A549 (cell line): ENCODE measurements around the gene POLE2. TPM values are rescaled to one million over a fixed set of nuclear protein-coding genes. Genes with fewer than 3 reads are reported as not detected.
A peak's percentile ranks its signal among the peaks of the same experiment; 100 is the strongest.
"Not testable (repeated sequence)": the region's sequence is repeated elsewhere in the genome, so short reads cannot be mapped to it uniquely, and the experiment has no call there.

Source experiments
- ATAC-seq, 2 experiments: fragments of 200-7000 bp in 1 of 2; fragments of >200 bp in 1 of 2; cut with Nextera tagmentation in 1 of 2; cut with Tn5 transposase in 1 of 2; 3 replicates each; pipeline versions ENCODE4 v1.8.0 to v1.9.1; 2018 to 2020; ENCODE audit warnings: mild to moderate bottlenecking in 1 of 2, moderate library complexity in 1 of 2
- CTCF ChIA-PET: fragments of 300-600 bp; sonication (Branson Sonifier 250); formaldehyde crosslinking; extraction: SDS; loops from one replicate; lab custom pipeline; 2021; ENCODE audit warnings: antibody characterized with exemption, inconsistent platforms; lab: Yijun Ruan, JAX
- POLR2A ChIA-PET: fragments of 350-600 bp; formaldehyde crosslinking; extraction: SDS; loops from one replicate; lab custom pipeline; 2021; ENCODE audit warnings: antibody characterized with exemption, inconsistent platforms; lab: Yijun Ruan, JAX
- DNase-seq, 2 experiments: peaks; one replicate each; pipeline versions ENCODE4 v3.0.0 to v3.0.0-alpha.2; 2011 to 2016; ENCODE audit warnings: low read depth in 1 of 2, low spot score in 1 of 2
- FAIRE-seq: peaks from 2 replicates; lab custom pipeline; 2011; peaks lifted over from hg19 to GRCh38; lab: Jason Lieb, UNC
- H3K27ac ChIP-seq, 2 experiments: fragments of >200 bp; sonication (Bioruptor Twin); formaldehyde crosslinking; 3 replicates each; pipeline ENCODE4 v1.5.1; 2016 to 2017
- H3K4me1 ChIP-seq: fragments of >200 bp; sonication (Bioruptor Twin); formaldehyde crosslinking; 3 replicates; pipeline ENCODE4 v1.6.1; 2016
- H3K4me2 ChIP-seq: fragments of >200 bp; sonication (Bioruptor Twin); formaldehyde crosslinking; 3 replicates; pipeline ENCODE4 v1.6.1; 2016
- H3K4me3 ChIP-seq: fragments of >200 bp; sonication (Bioruptor Twin); formaldehyde crosslinking; 3 replicates; pipeline ENCODE4 v1.5.1; 2016
- H3K9me3 ChIP-seq: fragments of >200 bp; sonication (Bioruptor Twin); formaldehyde crosslinking; 3 replicates; pipeline ENCODE4 v1.6.1; 2016
- BCL3 ChIP-seq: fragments of >200 bp; sonication (Bioruptor Twin); formaldehyde crosslinking; IDR thresholded peaks from 3 replicates; pipeline ENCODE4 v1.6.1; 2016
- BHLHE40 ChIP-seq: IDR thresholded peaks from 2 replicates; pipeline ENCODE4 v1.6.1; 2012; ENCODE audit warnings: low read depth, low read length, inconsistent platforms
- CBX2 ChIP-seq: fragments of 200-600 bp; sonication (generic); IDR thresholded peaks from 2 replicates; pipeline ENCODE4 v1.6.1; 2016; ENCODE audit warnings: low read depth, mild to moderate bottlenecking, borderline replicate concordance
- CHD2 ChIP-seq: fragments of 150-350 bp; IDR thresholded peaks from 2 replicates; pipeline ENCODE4 v1.6.1; 2014; ENCODE audit warnings: low read length; ENCODE audit not compliant: partially characterized antibody
- CHD4 ChIP-seq: fragments of 200-600 bp; sonication (generic); IDR thresholded peaks from 2 replicates; pipeline ENCODE4 v1.6.1; 2016; ENCODE audit warnings: antibody characterized with exemption, mild to moderate bottlenecking, borderline replicate concordance
- EP300 ChIP-seq, 2 experiments: fragments of >200 bp; sonication (Bioruptor Twin); formaldehyde crosslinking; IDR thresholded peaks; 2 replicates in 1 of 2; 3 replicates in 1 of 2; pipeline ENCODE4 v1.6.1; 2016 to 2017
- ESRRA ChIP-seq: fragments of 150-350 bp; IDR thresholded peaks from 2 replicates; pipeline ENCODE4 v1.6.1; 2014; ENCODE audit warnings: mild to moderate bottlenecking, low read length, borderline replicate concordance
- FOXS1 ChIP-seq: fragments of 250-450 bp; sonication (Bioruptor Pico); IDR thresholded peaks from 2 replicates; pipeline ENCODE4 v1.5.0; 2020; ENCODE audit warnings: mild to moderate bottlenecking, moderate library complexity
- GATA3 ChIP-seq: IDR thresholded peaks from 2 replicates; pipeline ENCODE4 v1.6.1; 2012; ENCODE audit warnings: borderline replicate concordance
- HOXB13 ChIP-seq: fragments of 250-450 bp; sonication (Bioruptor Pico); IDR thresholded peaks from 2 replicates; pipeline ENCODE4 v1.5.0; 2020; ENCODE audit warnings: low read depth, mild to moderate bottlenecking, moderate library complexity
- HOXB5 ChIP-seq: fragments of 250-450 bp; sonication (Bioruptor Pico); IDR thresholded peaks from 2 replicates; pipeline ENCODE4 v1.5.0; 2020; ENCODE audit warnings: mild to moderate bottlenecking, moderate library complexity
- JUNB ChIP-seq: fragments of >200 bp; sonication (Bioruptor Twin); formaldehyde crosslinking; IDR thresholded peaks from 2 replicates; pipeline ENCODE4 v1.6.1; 2016
- MAFK ChIP-seq: fragments of 450-650 bp; IDR thresholded peaks from 2 replicates; pipeline ENCODE4 v1.6.1; 2014; ENCODE audit not compliant: partially characterized antibody
- MYC ChIP-seq: IDR thresholded peaks from 2 replicates; pipeline ENCODE4 v1.6.1; 2012; ENCODE audit warnings: mild to moderate bottlenecking, inconsistent platforms, low read length, improper control_type of control experiment, borderline replicate concordance
- NR3C1 ChIP-seq: fragments of >200 bp; sonication (Bioruptor Twin); formaldehyde crosslinking; IDR thresholded peaks from 3 replicates; pipeline ENCODE4 v1.6.1; 2017
- PHF8 ChIP-seq: fragments of 200-600 bp; sonication (generic); IDR thresholded peaks from 2 replicates; pipeline ENCODE4 v1.6.1; 2016; ENCODE audit warnings: low read depth, mild to moderate bottlenecking, antibody characterized with exemption, moderate library complexity, borderline replicate concordance
- POLR2AphosphoS2 ChIP-seq: conservative IDR thresholded peaks from 2 replicates; pipeline ENCODE4 v1.6.1; 2012; ENCODE audit warnings: low read length, improper control_type of control experiment, inconsistent platforms
- RNF2 ChIP-seq: fragments of 200-600 bp; sonication (generic); IDR thresholded peaks from 2 replicates; pipeline ENCODE4 v1.6.1; 2016; ENCODE audit warnings: low read depth, mild to moderate bottlenecking, antibody characterized with exemption, moderate library complexity, borderline replicate concordance
- ZNF302 ChIP-seq: fragments of 250-450 bp; sonication (Bioruptor Pico); IDR thresholded peaks from 2 replicates; pipeline ENCODE4 v1.9.0; 2021; ENCODE audit warnings: inconsistent platforms, mild to moderate bottlenecking, moderate library complexity
- WGBS: methylation state at CpG from one replicate; pipeline ENCODE4 v1.1.6; 2017; ENCODE audit errors: missing lambda C conversion rate; 5-methylcytosine and 5-hydroxymethylcytosine counted together
- polyA plus RNA-seq, 4 experiments: library from polyadenylated mRNA; depleted of rRNA in 3 of 4; stranded (reverse); fragments of >200 nt; fragmentation: RNase III in 1 of 4; extraction: RNeasy Plus Mini Kit Qiagen cat#74134 plus additional on column Dnase treatment in 1 of 4; gene quantifications; 2 replicates in 3 of 4; 3 replicates in 1 of 4; pipeline ENCODE4 v1.2.3, GENCODE V29; 2011 to 2017
- TF ChIP-seq, protein P1 (sequence below): fragments of >200 bp; sonication (Bioruptor Twin); formaldehyde crosslinking; IDR thresholded peaks from 3 replicates; pipeline ENCODE4 v1.5.1; 2016

POLE2 gene
- polyA plus RNA-seq, 2 of the 4 experiments (the other 2 are of a cell fraction) = 20.2 to 28.1 TPM

- no peak overlapping the region for H3K4me3 ChIP-seq
- ChIA-PET POLR2A (no interaction called here), CTCF (interaction anchor here (0.9 kb wide), 1 partner anchor 30 kb away, joined by 3 read pairs; no protein-coding TSS in a partner anchor)
- DNase-seq = no peak
- 33% methylated on average over 4 of the region's 4 CpGs for WGBS
- no peak for FAIRE-seq
- H3K4me1 ChIP-seq = no peaks in the 10 kb centered on the region
- TF ChIP-seq RNF2 = no peak
- no peak for TF ChIP-seq POLR2AphosphoS2
- no peak for TF ChIP-seq ZNF302 (CRISPR knock-in tag)
- TF ChIP-seq CHD4 = no peak
- TF ChIP-seq HOXB13 (CRISPR knock-in tag) = no peak
- TF ChIP-seq ESRRA = no peak
- TF ChIP-seq GATA3 = no peak
- TF ChIP-seq EP300 (IDR thresholded peaks at IDR 0.05) = no peak
- TF ChIP-seq MAFK = no peak
- TF ChIP-seq NR3C1 = no peak
- no peak for TF ChIP-seq FOXS1 (CRISPR knock-in tag)
- TF ChIP-seq, protein P1, sequence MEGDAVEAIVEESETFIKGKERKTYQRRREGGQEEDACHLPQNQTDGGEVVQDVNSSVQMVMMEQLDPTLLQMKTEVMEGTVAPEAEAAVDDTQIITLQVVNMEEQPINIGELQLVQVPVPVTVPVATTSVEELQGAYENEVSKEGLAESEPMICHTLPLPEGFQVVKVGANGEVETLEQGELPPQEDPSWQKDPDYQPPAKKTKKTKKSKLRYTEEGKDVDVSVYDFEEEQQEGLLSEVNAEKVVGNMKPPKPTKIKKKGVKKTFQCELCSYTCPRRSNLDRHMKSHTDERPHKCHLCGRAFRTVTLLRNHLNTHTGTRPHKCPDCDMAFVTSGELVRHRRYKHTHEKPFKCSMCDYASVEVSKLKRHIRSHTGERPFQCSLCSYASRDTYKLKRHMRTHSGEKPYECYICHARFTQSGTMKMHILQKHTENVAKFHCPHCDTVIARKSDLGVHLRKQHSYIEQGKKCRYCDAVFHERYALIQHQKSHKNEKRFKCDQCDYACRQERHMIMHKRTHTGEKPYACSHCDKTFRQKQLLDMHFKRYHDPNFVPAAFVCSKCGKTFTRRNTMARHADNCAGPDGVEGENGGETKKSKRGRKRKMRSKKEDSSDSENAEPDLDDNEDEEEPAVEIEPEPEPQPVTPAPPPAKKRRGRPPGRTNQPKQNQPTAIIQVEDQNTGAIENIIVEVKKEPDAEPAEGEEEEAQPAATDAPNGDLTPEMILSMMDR = no peak
- no peak for TF ChIP-seq BHLHE40
- no peak for TF ChIP-seq PHF8
- TF ChIP-seq JUNB = no peak
- no peak for TF ChIP-seq MYC
- TF ChIP-seq HOXB5 (CRISPR knock-in tag) = no peak
- TF ChIP-seq CHD2 = no peak
- no peak for TF ChIP-seq CBX2
- TF ChIP-seq BCL3 = no peak
- no peak overlapping the region for H3K4me2 ChIP-seq
- no peaks in the 10 kb centered on the region for H3K9me3 ChIP-seq
- no peak for ATAC-seq
- H3K27ac ChIP-seq = no peak overlapping the region
These were observed 14.7 kb upstream of the POLE2 start for GRCh38 chr14:49702725-49703124.

GRCh38 chr14:49693735-49694124 is 5.7 kb upstream of the POLE2 start:
- H3K9me3 ChIP-seq, ATAC-seq, DNase-seq, FAIRE-seq: not testable (repeated sequence)
- Histone ChIP-seq H3K27ac (peak overlapping the region; percentile 71 to 90), H3K4me2 (peak overlapping the region; percentile 65), H3K4me1 (peaks cover 19% of the 10 kb centered on the region; the same call in 1 of the 3 replicates), H3K4me3 (peak overlapping the region; percentile 53)
- POLR2A ChIA-PET = interaction anchor here (0.6 to 4.4 kb wide), 2 partner anchors 42 to 75 kb away, joined by 3 to 39 read pairs; partner anchors contain the start of gene KLHDC2
- 0 out of 2 replicates have a peak, but pooled peaks have one; percentile 62 for TF ChIP-seq CHD4
- CTCF ChIA-PET = interaction anchor here (1.1 kb wide), 1 partner anchor 160 kb away, joined by 3 read pairs; no protein-coding TSS in a partner anchor
- 3% methylated on average over 13 of the region's 13 CpGs for WGBS
